ENCODE results near the gene RORB.

GRCh38 chr9:74551266-74551665 lies 54.1 kb downstream of the RORB start:
- no peak for TF ChIP-seq CTCF (IDR thresholded peaks at IDR 0.05; ENCODE audit: low read depth, low read length, missing input control)
- TF ChIP-seq SP1 (IDR thresholded peaks at IDR 0.05): no peak
- no peak for TF ChIP-seq FOXA1 (IDR thresholded peaks at IDR 0.05)
- no peak for TF ChIP-seq TAF1 (conservative IDR thresholded peaks at IDR 0.05)
- no peak for TF ChIP-seq EGR1 (IDR thresholded peaks at IDR 0.05; ENCODE audit: low read depth in 2 of 2)
- no peak for TF ChIP-seq ZBTB33 (IDR thresholded peaks at IDR 0.05)
- TF ChIP-seq MAX (IDR thresholded peaks at IDR 0.05): no peak

All from liver (tissue), 3 donors.